ENCODE data around the gene TNFRSF11A.

TNFRSF11A gene

GRCh38 chr18:62324917-62325805, at the start of gene TNFRSF11A:
TNFRSF11A (plus strand) TSS chr18:62325310; CDS start chr18:62325353, 43 bp downstream.
- DNase-seq, result peak; percentile 73

- DNase-seq, result no peak
These were observed 48.1 kb upstream of the TNFRSF11A start for GRCh38 chr18:62277045-62277444.

- no peak for DNase-seq
These were observed 45.5 kb upstream of the TNFRSF11A start for GRCh38 chr18:62279561-62279960.

GRCh38 chr18:62280058-62280457, 45.1 kb upstream of the TNFRSF11A start:
- DNase-seq, result no peak

GRCh38 chr18:62280786-62281185, 44.3 kb upstream of the TNFRSF11A start:
- no peak for DNase-seq

- DNase-seq, result no peak
These were observed 43.4 kb upstream of the TNFRSF11A start for GRCh38 chr18:62281684-62282083.

- DNase-seq, result no peak
These were observed 42.9 kb upstream of the TNFRSF11A start for GRCh38 chr18:62282188-62282629.

GRCh38 chr18:62284637-62285036, 40.5 kb upstream of the TNFRSF11A start:
- no peak for DNase-seq

GRCh38 chr18:62285281-62285680, 39.8 kb upstream of the TNFRSF11A start:
- no peak for DNase-seq

- no peak for DNase-seq
These were observed 37.1 kb upstream of the TNFRSF11A start for GRCh38 chr18:62287781-62288664.

- no peak for DNase-seq
These were observed 36.5 kb upstream of the TNFRSF11A start for GRCh38 chr18:62288665-62289008.

- DNase-seq, result no peak
These were observed 36.1 kb upstream of the TNFRSF11A start for GRCh38 chr18:62289047-62289446.

- DNase-seq, result no peak
These were observed 31.0 kb upstream of the TNFRSF11A start for GRCh38 chr18:62294073-62294472.

GRCh38 chr18:62300359-62300963, 24.6 kb upstream of the TNFRSF11A start:
- no peak for DNase-seq

GRCh38 chr18:62301322-62301721, 23.8 kb upstream of the TNFRSF11A start:
- DNase-seq, result no peak

- no peak for DNase-seq
These were observed 12.3 kb upstream of the TNFRSF11A start for GRCh38 chr18:62312851-62313250.

- DNase-seq, result no peak
These were observed 6.6 kb upstream of the TNFRSF11A start for GRCh38 chr18:62318228-62319180.

GRCh38 chr18:62321201-62321600, 3.9 kb upstream of the TNFRSF11A start:
- DNase-seq, result no peak

GRCh38 chr18:62323483-62324180, 1.5 kb upstream of the TNFRSF11A start:
- DNase-seq, result no peak

GRCh38 chr18:62324181-62324828, 805 bp upstream of the TNFRSF11A start:
- DNase-seq, result no peak

Measured in stimulated activated CD4-positive, alpha-beta T cell treated with anti-CD3 and anti-CD28 coated beads, Interleukin-15, amount 100 ng/mL, for 24 hours (primary cell).